HFFc6 (cell line): Measurements from ENCODE around the gene S100A6. TPM values are rescaled to one million over a fixed set of nuclear protein-coding genes. Genes with fewer than 3 reads are reported as not detected.

ENCODE experiments used
- DNase-seq: peaks from one replicate; pipeline ENCODE4 v3.0.0-alpha.2; 2018
- H3K27ac Mint-ChIP-seq: 2 replicates; pipeline ENCODE4 v1.8.0; 2020; ENCODE audit warnings: mild to moderate bottlenecking, mixed read lengths
- H3K27me3 Mint-ChIP-seq: 2 replicates; pipeline ENCODE4 v1.8.0; 2021; ENCODE audit warnings: mild to moderate bottlenecking, moderate library complexity, mixed read lengths; ENCODE audit not compliant: insufficient read depth
- H3K36me3 Mint-ChIP-seq: 2 replicates; pipeline ENCODE4 v1.8.0; 2021; ENCODE audit warnings: low read depth, mixed read lengths
- H3K4me1 Mint-ChIP-seq: 2 replicates; pipeline ENCODE4 v1.8.0; 2020; ENCODE audit warnings: low read depth, mixed read lengths
- H3K4me3 Mint-ChIP-seq: 2 replicates; pipeline ENCODE4 v1.8.0; 2020; ENCODE audit warnings: mild to moderate bottlenecking, moderate library complexity, mixed read lengths
- H3K9me3 Mint-ChIP-seq: 2 replicates; pipeline ENCODE4 v1.8.0; 2020; ENCODE audit warnings: mild to moderate bottlenecking, mixed read lengths
- total RNA-seq, 6 experiments: library from RNA; stranded (reverse); fragmentation: NEBNext Ultra II Directional; extraction: Animal tissue kit (Norgen Biotek cat#: 25700); gene quantifications; 2 replicates in 1 of 6; 3 replicates in 5 of 6; pipeline ENCODE4 v1.2.3, GENCODE V29; 2021
- TF ChIP-seq, protein P1 (sequence below): fragments of 200-600 bp; sonication (generic); IDR thresholded peaks from 2 replicates; pipeline ENCODE4 v1.5.0; 2021; ENCODE audit warnings: antibody characterized with exemption, mild to moderate bottlenecking

Gene S100A6
- total RNA-seq, 6 experiments from 2014 or later: 1,971 to 2,311 (median 2,129) TPM

GRCh38 chr1:153541641-153542590 lies 6.1 kb upstream of the S100A6 start:
- Mint-ChIP-seq H3K4me3 (no peak overlapping the region), H3K4me1 (peaks cover 97% of the 10 kb centered on the region), H3K27me3 (peaks cover 4% of the 10 kb centered on the region), H3K36me3 (peaks cover 26% of the 10 kb centered on the region; the same call in 1 of the 2 replicates), H3K27ac (peak overlapping the region; percentile 95), H3K9me3 (no peaks in the 10 kb centered on the region)
- no peak for DNase-seq
- TF ChIP-seq, protein P1, sequence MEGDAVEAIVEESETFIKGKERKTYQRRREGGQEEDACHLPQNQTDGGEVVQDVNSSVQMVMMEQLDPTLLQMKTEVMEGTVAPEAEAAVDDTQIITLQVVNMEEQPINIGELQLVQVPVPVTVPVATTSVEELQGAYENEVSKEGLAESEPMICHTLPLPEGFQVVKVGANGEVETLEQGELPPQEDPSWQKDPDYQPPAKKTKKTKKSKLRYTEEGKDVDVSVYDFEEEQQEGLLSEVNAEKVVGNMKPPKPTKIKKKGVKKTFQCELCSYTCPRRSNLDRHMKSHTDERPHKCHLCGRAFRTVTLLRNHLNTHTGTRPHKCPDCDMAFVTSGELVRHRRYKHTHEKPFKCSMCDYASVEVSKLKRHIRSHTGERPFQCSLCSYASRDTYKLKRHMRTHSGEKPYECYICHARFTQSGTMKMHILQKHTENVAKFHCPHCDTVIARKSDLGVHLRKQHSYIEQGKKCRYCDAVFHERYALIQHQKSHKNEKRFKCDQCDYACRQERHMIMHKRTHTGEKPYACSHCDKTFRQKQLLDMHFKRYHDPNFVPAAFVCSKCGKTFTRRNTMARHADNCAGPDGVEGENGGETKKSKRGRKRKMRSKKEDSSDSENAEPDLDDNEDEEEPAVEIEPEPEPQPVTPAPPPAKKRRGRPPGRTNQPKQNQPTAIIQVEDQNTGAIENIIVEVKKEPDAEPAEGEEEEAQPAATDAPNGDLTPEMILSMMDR: no peak

GRCh38 chr1:153540394-153541361 lies 4.9 kb upstream of the S100A6 start, which contains the start of gene S100A5:
S100A5 (minus strand) TSS chr1:153540934; CDS start chr1:153540191, 743 bp downstream.
- Mint-ChIP-seq H3K9me3 (no peaks in the 10 kb centered on the region), H3K27me3 (peaks cover 4% of the 10 kb centered on the region), H3K4me1 (peaks cover 95% of the 10 kb centered on the region), H3K27ac (peak within 1 kb of the TSS; percentile 75), H3K4me3 (peak within 1 kb of the TSS; percentile 22; the same call in 1 of the 2 replicates), H3K36me3 (peaks cover 26% of the 10 kb centered on the region; the same call in 1 of the 2 replicates)
- TF ChIP-seq, protein P1: no peak
- DNase-seq: peak; percentile 35

DNA sequence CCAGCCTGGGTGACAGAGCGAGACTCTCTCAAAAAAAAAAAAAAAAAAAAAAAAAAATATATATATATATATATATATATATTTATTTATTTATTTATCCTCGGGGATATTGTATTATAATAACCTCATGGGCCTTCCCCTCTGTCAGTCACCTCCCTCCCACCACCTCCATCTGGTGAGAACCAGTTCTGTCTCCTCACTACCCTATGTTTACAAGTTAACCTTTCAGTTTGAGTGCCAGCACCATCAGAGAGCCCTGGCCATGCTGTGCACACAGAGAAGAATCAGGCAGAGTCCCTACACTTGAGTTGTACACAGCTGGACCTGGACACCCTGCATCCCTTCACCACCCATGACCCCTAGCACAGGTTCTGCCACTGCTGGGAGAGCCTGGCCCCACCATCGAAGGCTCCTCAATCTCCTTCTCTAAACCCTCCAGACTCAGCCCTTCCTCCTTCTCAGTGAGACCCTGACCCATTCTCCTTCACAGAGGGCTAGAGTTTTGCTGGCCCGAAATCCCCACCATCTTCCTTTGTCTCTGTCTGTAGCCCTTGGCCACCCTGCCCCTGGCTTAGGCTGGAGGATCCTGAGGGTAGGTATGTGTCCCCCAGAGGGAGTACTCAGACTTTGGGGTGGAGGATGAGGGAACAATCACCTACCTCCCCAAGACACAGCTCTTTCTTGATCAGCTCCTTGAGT lies 3.8 kb upstream of the S100A6 start:
- H3K27ac Mint-ChIP-seq: peak overlapping the region; percentile 75
- DNase-seq: no peak
- no peak overlapping the region for H3K4me3 Mint-ChIP-seq
- TF ChIP-seq, protein P1: no peak
- peaks cover 31% of the 10 kb centered on the region for H3K36me3 Mint-ChIP-seq
- peaks cover 88% of the 10 kb centered on the region for H3K4me1 Mint-ChIP-seq
- no peaks in the 10 kb centered on the region for H3K9me3 Mint-ChIP-seq
- peaks cover under 1% of the 10 kb centered on the region; the same call in 1 of the 2 replicates for H3K27me3 Mint-ChIP-seq

DNA sequence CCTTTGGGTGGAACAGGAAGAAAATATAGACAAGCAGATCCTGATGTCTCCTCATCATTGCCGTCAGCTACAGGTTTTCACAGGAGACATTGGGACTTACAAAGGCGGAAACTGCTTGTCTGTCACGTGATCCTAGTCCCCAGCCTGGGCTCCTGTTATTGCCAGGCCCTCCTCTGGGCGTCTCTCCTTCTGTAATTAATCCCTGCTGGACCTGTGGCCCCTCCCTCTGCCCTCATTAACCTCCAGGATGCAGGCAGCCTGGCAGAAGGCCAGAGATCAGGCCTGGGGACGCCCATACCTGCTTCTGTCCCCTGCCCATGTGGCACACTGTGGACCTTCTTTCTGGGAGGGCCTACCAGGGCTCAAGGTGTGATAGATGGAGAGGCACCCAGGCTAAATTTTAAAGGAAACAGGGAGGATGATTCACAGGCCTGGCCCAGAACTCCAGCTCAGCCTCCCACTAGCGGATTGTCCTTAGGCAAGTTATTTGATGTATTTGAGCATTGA lies 2.6 kb upstream of the S100A6 start:
- DNase-seq: peak; percentile 62
- TF ChIP-seq, protein P1: peak; percentile 17
- Mint-ChIP-seq H3K4me3 (no peak overlapping the region), H3K4me1 (peaks cover 88% of the 10 kb centered on the region), H3K27ac (peak overlapping the region; percentile 79), H3K27me3 (peaks cover 10% of the 10 kb centered on the region), H3K9me3 (no peaks in the 10 kb centered on the region), H3K36me3 (peaks cover 28% of the 10 kb centered on the region)

GRCh38 chr1:153537376-153537730 lies 1.6 kb upstream of the S100A6 start:
- peaks cover 88% of the 10 kb centered on the region for H3K4me1 Mint-ChIP-seq
- peaks cover 14% of the 10 kb centered on the region for H3K27me3 Mint-ChIP-seq
- H3K36me3 Mint-ChIP-seq: peaks cover 19% of the 10 kb centered on the region
- TF ChIP-seq, protein P1: no peak
- H3K27ac Mint-ChIP-seq: peak overlapping the region; percentile 24; the same call in 1 of the 2 replicates
- H3K4me3 Mint-ChIP-seq: no peak overlapping the region
- no peak for DNase-seq
- no peaks in the 10 kb centered on the region for H3K9me3 Mint-ChIP-seq
